SU-DHL-6 (cell line): ENCODE measurements around the gene CPNE4.

Experiments
- H2AFZ ChIP-seq: fragments of 200-600 bp; sonication (generic); 2 replicates; pipeline ENCODE4 v1.6.1; 2014; ENCODE audit warnings: low read depth, mild to moderate bottlenecking, moderate library complexity, mixed read lengths, antibody characterized with exemption, low read length; ENCODE audit not compliant: severe bottlenecking
- H3F3A ChIP-seq: fragments of 200-600 bp; shearing (Covaris generic); 2 replicates; pipeline ENCODE4 v1.6.0; 2016; ENCODE audit warnings: antibody characterized with exemption, mild to moderate bottlenecking; ENCODE audit not compliant: insufficient read depth
- H3K27ac ChIP-seq: fragments of 200-600 bp; sonication (generic); 2 replicates; pipeline ENCODE4 v1.5.1; 2016; ENCODE audit warnings: low read depth, mild to moderate bottlenecking, low read length, moderate library complexity, mixed read lengths
- H3K27me3 ChIP-seq: fragments of 200-600 bp; sonication (generic), shearing (Covaris generic); 2 replicates; pipeline ENCODE4 v1.6.0; 2014; ENCODE audit warnings: mild to moderate bottlenecking, low read length
- H3K36me3 ChIP-seq: fragments of 200-600 bp; sonication (generic); 2 replicates; pipeline ENCODE4 v1.6.1; 2014; ENCODE audit warnings: mild to moderate bottlenecking, low read length, mixed read lengths
- H3K4me2 ChIP-seq: fragments of 300-600, 200-600 bp; shearing (Covaris generic), sonication (generic); 2 replicates; pipeline ENCODE4 v1.6.0; 2014; ENCODE audit warnings: low read length, low read depth, mild to moderate bottlenecking; ENCODE audit not compliant: poor library complexity, severe bottlenecking
- H3K4me3 ChIP-seq: fragments of 200-600 bp; sonication (generic); 2 replicates; pipeline ENCODE4 v1.5.1; 2014; ENCODE audit warnings: antibody characterized with exemption, low read length, mild to moderate bottlenecking, mixed read lengths; ENCODE audit not compliant: insufficient read depth, poor library complexity, severe bottlenecking
- H3K79me2 ChIP-seq: fragments of 200-600 bp; sonication (generic); 2 replicates; pipeline ENCODE4 v1.6.1; 2014; ENCODE audit warnings: mild to moderate bottlenecking, low read length, moderate library complexity; ENCODE audit not compliant: insufficient read depth
- H3K9ac ChIP-seq: fragments of 200-600 bp; sonication (generic); 2 replicates; pipeline ENCODE4 v1.7.0; 2014; ENCODE audit warnings: mild to moderate bottlenecking, low read length
- H3K9me2 ChIP-seq: fragments of 200-600 bp; sonication (generic); replicated peaks from 2 replicates; pipeline ENCODE4 v1.6.1; 2014; ENCODE audit warnings: low read length; ENCODE audit not compliant: insufficient read depth
- H3K9me3 ChIP-seq: fragments of 200-600 bp; sonication (generic); 2 replicates; pipeline ENCODE4 v1.6.1; 2014; ENCODE audit warnings: low read length, mixed read lengths; ENCODE audit not compliant: insufficient read depth
- H4K20me1 ChIP-seq: fragments of 200-600 bp; sonication (generic); 2 replicates; pipeline ENCODE4 v1.6.1; 2014; ENCODE audit warnings: low read depth, mild to moderate bottlenecking, antibody characterized with exemption, low read length, moderate library complexity, mixed read lengths
- EZH2phosphoT487 ChIP-seq: fragments of 200-600 bp; sonication (generic), shearing (Covaris generic); conservative IDR thresholded peaks from 2 replicates; pipeline ENCODE4 v1.6.1; 2018; ENCODE audit warnings: mild to moderate bottlenecking, antibody characterized with exemption, low read length, moderate library complexity, mixed read lengths
- TF ChIP-seq, protein P1 (sequence below): fragments of 200-600 bp; sonication (generic); IDR thresholded peaks from one replicate; pipeline ENCODE4 v1.5.1; 2017; ENCODE audit warnings: antibody characterized with exemption, mild to moderate bottlenecking, low read length, moderate library complexity; ENCODE audit not compliant: insufficient read depth, poor library complexity, severe bottlenecking

CPNE4 gene

DNA sequence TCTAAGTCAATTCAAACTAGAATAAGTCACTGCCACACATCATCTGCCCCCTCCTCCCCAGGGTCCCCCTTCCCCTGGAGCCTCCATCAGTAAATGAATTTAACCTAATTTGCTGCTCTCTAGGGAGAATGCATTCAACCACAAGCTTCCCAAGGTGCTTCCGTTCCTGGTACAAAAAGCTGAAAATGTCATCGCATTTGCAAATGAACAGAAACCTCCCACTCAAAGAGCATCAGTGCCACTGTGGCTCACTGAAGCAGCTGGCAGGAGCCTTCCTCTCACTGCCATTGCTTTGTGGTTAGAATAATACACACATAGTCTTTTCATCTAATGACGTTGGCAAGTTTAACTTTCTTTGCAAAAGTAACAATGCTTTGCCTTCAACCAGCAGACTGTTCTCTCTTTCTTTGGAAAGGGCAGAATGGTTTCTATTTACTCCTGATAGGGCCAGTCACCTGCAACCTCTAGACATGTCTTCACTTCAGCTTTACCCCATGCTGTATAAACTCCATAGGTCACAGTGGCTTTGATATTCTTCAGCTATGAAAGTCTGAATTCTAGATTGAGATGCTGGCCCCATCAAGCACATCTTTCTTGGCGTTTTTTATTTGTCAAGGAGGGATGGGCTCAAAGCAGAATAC is 238.1 kb downstream of the CPNE4 start:
- Histone ChIP-seq H3K36me3 (no peaks in the 10 kb centered on the region), H3K9me3 (no peaks in the 10 kb centered on the region), H3K4me2 (no peak overlapping the region), H3K9ac (no peak overlapping the region), H3K27ac (no peak overlapping the region), H3K9me2 (no peaks in the 10 kb centered on the region), H3K4me3 (no peak overlapping the region), H3K79me2 (no peaks in the 10 kb centered on the region), H3K27me3 (no peaks in the 10 kb centered on the region), H2AFZ (no peak overlapping the region), H4K20me1 (no peaks in the 10 kb centered on the region), H3F3A (no peaks in the 10 kb centered on the region)
- no peak for TF ChIP-seq EZH2phosphoT487
- TF ChIP-seq, protein P1, sequence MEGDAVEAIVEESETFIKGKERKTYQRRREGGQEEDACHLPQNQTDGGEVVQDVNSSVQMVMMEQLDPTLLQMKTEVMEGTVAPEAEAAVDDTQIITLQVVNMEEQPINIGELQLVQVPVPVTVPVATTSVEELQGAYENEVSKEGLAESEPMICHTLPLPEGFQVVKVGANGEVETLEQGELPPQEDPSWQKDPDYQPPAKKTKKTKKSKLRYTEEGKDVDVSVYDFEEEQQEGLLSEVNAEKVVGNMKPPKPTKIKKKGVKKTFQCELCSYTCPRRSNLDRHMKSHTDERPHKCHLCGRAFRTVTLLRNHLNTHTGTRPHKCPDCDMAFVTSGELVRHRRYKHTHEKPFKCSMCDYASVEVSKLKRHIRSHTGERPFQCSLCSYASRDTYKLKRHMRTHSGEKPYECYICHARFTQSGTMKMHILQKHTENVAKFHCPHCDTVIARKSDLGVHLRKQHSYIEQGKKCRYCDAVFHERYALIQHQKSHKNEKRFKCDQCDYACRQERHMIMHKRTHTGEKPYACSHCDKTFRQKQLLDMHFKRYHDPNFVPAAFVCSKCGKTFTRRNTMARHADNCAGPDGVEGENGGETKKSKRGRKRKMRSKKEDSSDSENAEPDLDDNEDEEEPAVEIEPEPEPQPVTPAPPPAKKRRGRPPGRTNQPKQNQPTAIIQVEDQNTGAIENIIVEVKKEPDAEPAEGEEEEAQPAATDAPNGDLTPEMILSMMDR: no peak

DNA sequence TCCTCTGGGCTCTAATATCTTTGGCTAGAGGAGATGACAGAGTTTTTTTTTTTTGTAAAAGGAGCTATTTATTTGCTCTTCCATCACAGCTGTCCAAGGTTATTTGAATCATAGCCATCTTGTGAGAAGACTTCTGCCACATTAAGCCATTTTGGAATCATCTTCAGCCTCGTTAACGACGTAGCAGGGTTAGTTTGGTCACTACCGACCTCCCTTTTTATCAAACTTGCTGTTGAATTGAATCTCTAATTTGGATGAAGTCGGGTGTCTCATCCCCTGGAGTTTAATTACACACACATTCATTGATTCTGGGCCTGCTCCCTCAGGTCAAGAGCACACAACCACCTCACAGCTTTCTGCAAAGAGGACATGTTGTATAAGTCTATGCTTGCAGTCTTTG is 238.7 kb downstream of the CPNE4 start:
- no peaks in the 10 kb centered on the region for H4K20me1 ChIP-seq
- H3K79me2 ChIP-seq: no peaks in the 10 kb centered on the region
- no peak overlapping the region for H3K27ac ChIP-seq
- H2AFZ ChIP-seq: no peak overlapping the region
- no peak overlapping the region for H3K9ac ChIP-seq
- no peaks in the 10 kb centered on the region for H3K9me2 ChIP-seq
- H3K4me3 ChIP-seq: no peak overlapping the region
- no peaks in the 10 kb centered on the region for H3K27me3 ChIP-seq
- H3F3A ChIP-seq: no peaks in the 10 kb centered on the region
- no peaks in the 10 kb centered on the region for H3K9me3 ChIP-seq
- TF ChIP-seq EZH2phosphoT487: no peak
- TF ChIP-seq, protein P1: no peak
- no peak overlapping the region for H3K4me2 ChIP-seq
- H3K36me3 ChIP-seq: no peaks in the 10 kb centered on the region

DNA sequence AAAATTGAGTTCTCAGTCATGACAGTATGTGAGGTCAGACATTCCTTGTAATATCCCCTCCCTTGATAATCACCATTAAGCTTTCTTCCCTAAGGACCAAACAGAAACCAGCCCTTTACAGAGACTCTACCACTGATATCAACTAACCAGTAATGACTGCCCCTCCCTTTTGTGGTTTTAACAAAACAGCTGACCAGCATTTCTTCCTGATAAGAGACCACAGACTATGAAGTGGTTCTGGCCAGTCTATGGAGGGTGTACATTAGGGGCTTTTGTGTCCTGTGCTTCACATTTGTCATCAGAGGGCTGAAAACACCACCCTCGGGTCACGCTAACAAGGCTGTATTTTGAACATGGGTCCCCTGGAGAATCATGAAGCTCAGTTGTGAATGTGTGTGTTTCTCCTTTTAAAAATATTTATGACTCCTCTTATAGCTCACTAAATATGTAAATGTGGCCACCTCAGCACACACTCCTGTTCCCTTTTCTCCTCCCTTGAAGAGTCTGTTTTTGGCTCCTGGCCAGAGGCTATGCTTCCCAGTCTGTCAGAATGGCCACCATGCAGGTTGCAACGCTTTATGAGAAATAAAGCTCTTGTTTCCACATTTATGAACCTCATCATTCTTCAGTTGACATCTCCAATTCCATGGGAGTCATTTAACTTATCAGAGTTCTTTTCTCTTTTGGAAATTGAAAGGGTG is 239.3 kb downstream of the CPNE4 start:
- Histone ChIP-seq H3K79me2 (no peaks in the 10 kb centered on the region), H3K27ac (no peak overlapping the region), H3K4me2 (no peak overlapping the region), H2AFZ (no peak overlapping the region), H3K9me3 (no peaks in the 10 kb centered on the region), H3K36me3 (no peaks in the 10 kb centered on the region), H3F3A (no peaks in the 10 kb centered on the region), H3K4me3 (no peak overlapping the region), H3K9me2 (no peaks in the 10 kb centered on the region), H4K20me1 (no peaks in the 10 kb centered on the region), H3K27me3 (no peaks in the 10 kb centered on the region), H3K9ac (no peak overlapping the region)
- no peak for TF ChIP-seq EZH2phosphoT487
- TF ChIP-seq, protein P1: no peak
